Measurements from ENCODE around the gene CAMK2B.

CAMK2B gene

GRCh38 chr7:44225566-44226395 is 99.6 kb downstream of the CAMK2B start:
- DNase-seq: no peak

- no peak for DNase-seq
These were observed 100.3 kb downstream of the CAMK2B start for GRCh38 chr7:44224974-44225565.

- DNase-seq: no peak
These were observed 101.1 kb downstream of the CAMK2B start for GRCh38 chr7:44224080-44224973.

GRCh38 chr7:44223362-44224079 is 101.9 kb downstream of the CAMK2B start:
- DNase-seq: no peak

GRCh38 chr7:44222776-44223261 is 102.6 kb downstream of the CAMK2B start:
- DNase-seq: no peak

GRCh38 chr7:44222074-44222473 is 103.3 kb downstream of the CAMK2B start:
- DNase-seq: no peak

GRCh38 chr7:44221231-44221791 is 104.1 kb downstream of the CAMK2B start:
- DNase-seq: no peak

- DNase-seq: no peak
These were observed 104.9 kb downstream of the CAMK2B start for GRCh38 chr7:44220358-44221112.

GRCh38 chr7:44220046-44220357 is 105.4 kb downstream of the CAMK2B start:
- DNase-seq: no peak

GRCh38 chr7:44219371-44220045 is 105.9 kb downstream of the CAMK2B start:
- DNase-seq: no peak

GRCh38 chr7:44218418-44219201 is 106.8 kb downstream of the CAMK2B start:
- DNase-seq: no peak

GRCh38 chr7:44217852-44218402 is 107.5 kb downstream of the CAMK2B start:
- no peak for DNase-seq

- no peak for DNase-seq
These were observed 108.1 kb downstream of the CAMK2B start for GRCh38 chr7:44217223-44217714.

GRCh38 chr7:44216521-44217222 is 108.7 kb downstream of the CAMK2B start:
- DNase-seq: no peak

GRCh38 chr7:44216019-44216418 is 109.4 kb downstream of the CAMK2B start:
- no peak for DNase-seq

GRCh38 chr7:44215531-44215930 is 109.9 kb downstream of the CAMK2B start:
- no peak for DNase-seq

- DNase-seq: no peak
These were observed 111.5 kb downstream of the CAMK2B start for GRCh38 chr7:44213877-44214388.

GRCh38 chr7:44213206-44213876 is 112.1 kb downstream of the CAMK2B start:
- DNase-seq: no peak
